Ectodermal cell (in vitro differentiated cells): ENCODE measurements around the gene PDE4A.

Experiments
- H3K27ac ChIP-seq: 2 replicates; pipeline ENCODE4 v1.7.0; 2013; ENCODE audit warnings: mild to moderate bottlenecking, low read depth, low read length; ENCODE audit not compliant: insufficient read depth, poor library complexity, severe bottlenecking
- H3K27me3 ChIP-seq: 2 replicates; pipeline ENCODE4 v1.7.0; 2013; ENCODE audit warnings: mild to moderate bottlenecking, low read length; ENCODE audit not compliant: insufficient read depth, control insufficient read depth, poor library complexity, severe bottlenecking
- H3K36me3 ChIP-seq: one replicate; pipeline ENCODE4 v1.7.0; 2013; ENCODE audit warnings: low read length; ENCODE audit not compliant: control insufficient read depth, insufficient read depth
- H3K4me1 ChIP-seq: one replicate; pipeline ENCODE4 v1.7.0; 2013; ENCODE audit warnings: low read length; ENCODE audit not compliant: control insufficient read depth, insufficient read depth
- H3K4me3 ChIP-seq: 2 replicates; pipeline ENCODE4 v1.7.0; 2013; ENCODE audit warnings: low read depth, low read length, control low read depth; ENCODE audit not compliant: insufficient read depth
- H3K9me3 ChIP-seq: 2 replicates; pipeline ENCODE4 v1.7.0; 2013; ENCODE audit warnings: mild to moderate bottlenecking, low read length, moderate library complexity; ENCODE audit not compliant: control insufficient read depth
- WGBS, 2 experiments: methylation state at CpG; one replicate each; pipeline ENCODE4 v1.1.7; 2013; ENCODE audit warnings: missing lambda C conversion rate in 2 of 2; 5-methylcytosine and 5-hydroxymethylcytosine counted together

The PDE4A gene

DNA sequence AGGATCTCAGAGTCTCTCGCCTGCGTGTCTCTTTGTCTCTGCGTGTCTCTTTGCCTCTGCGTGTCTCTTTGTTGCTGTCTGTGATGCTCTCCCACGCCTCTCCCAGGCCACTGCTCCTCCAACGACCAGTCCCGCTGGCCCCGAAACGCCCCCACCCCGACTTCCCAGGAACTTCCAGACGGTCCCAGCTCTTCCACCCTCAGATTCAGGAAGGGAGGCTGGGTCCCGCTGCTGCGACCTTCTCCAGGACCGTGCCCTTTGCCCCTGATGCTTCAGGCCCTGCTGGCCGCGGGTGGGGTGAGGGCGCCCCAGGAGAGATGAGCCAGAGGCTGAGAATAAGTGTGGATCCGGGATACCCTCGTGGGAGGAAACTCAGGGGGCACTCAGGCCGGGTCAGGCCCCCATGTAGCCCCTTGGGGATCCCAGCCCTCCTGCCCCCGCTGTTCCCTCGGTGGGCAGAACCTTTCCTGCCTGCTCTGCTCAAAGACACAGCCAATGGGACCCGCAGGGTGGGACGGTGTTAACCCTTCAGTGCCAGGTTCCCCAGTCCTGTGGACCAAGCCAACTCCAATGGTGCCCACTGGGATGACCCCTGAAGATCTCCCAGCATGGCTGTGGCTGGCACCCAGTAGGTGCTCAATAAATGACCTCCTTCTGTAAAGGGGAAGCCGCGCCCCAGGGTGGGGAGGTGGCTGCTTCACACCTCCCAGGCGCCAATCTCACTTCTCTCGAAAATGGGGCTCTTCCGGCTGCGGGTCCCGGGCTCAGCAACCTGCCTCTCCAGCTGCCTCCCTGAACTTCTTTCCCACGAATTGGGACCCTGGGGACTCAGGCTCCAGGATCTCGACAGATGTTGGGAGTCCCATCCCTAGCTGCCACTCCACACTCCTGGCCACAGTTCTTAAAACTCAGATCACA lies 98.4 kb downstream of the PDE4A start:
- Histone ChIP-seq H3K4me1 (peaks cover 13% of the 10 kb centered on the region), H3K36me3 (no peaks in the 10 kb centered on the region), H3K9me3 (no peaks in the 10 kb centered on the region), H3K27me3 (peaks cover 61% of the 10 kb centered on the region), H3K4me3 (peak overlapping the region; percentile 34), H3K27ac (no peak overlapping the region)
- WGBS, 2 experiments = 27 to 28% methylated on average over 33 of the region's 33 CpGs
